NCI-H446 treated with DMSO at 0.1 percent for 48 hours (cell line): ENCODE results near the gene DYRK3.
"Not testable (repeated sequence)": the region's sequence is repeated elsewhere in the genome, so short reads cannot be mapped to it uniquely, and the experiment has no call there.

ENCODE experiments used
- DNase-seq: peaks from one replicate; lab custom pipeline; 2025; lab: John Stamatoyannopoulos, UW

Gene DYRK3

GRCh38 chr1:206631085-206631509 is 4.2 kb upstream of the DYRK3 start:
- peak; percentile 92 for DNase-seq

DNA sequence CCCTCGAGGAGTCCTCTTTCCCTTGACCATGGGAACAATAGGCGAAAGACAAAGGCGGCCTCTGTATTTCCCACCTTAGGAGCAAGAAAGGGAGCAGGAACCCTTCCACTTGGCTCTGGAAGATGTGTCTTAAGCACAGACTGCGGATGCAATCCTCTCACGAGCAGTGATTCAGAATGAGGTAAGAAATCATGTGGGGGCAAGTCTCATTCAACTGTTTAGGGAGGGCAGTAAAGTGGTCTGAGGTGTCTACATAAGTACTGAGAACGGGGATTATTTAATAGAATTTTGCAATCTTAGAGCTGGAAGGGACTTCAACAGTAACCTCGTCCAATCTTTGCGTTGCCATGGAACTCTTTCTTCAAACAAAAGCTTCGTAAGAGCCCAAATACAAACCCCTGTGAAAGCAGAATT is 1.6 kb upstream of the DYRK3 start:
- no peak for DNase-seq

GRCh38 chr1:206634365-206635079 is 814 bp upstream of the DYRK3 start:
- peak; percentile 75 for DNase-seq

GRCh38 chr1:206635978-206636345 is 626 bp downstream of the DYRK3 start:
- DNase-seq, result no peak

DNA sequence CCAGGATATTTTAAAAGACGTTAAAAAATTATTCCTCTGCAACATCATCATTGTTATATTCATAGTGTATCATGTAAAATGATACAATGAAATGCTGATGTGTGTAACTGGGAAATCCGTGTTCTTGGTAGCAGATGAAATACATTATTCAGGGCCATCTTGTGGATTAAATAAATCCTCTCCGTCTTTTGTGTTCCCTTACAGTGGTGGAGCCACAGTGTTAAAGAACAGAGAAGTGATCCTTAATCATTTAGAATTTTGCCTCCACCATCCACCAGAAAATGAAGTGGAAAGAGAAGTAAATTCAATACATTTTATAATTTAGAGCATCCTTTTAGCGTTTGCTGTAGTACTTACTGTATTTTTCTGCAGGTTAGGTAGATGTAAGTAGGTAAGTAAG is 1.3 kb downstream of the DYRK3 start:
- no peak for DNase-seq

- DNase-seq, result no peak
Measured at GRCh38 chr1:206637605-206638004, 2.3 kb downstream of the DYRK3 start.

GRCh38 chr1:206642074-206642473 is 6.7 kb downstream of the DYRK3 start:
- not testable (repeated sequence) for DNase-seq

DNA sequence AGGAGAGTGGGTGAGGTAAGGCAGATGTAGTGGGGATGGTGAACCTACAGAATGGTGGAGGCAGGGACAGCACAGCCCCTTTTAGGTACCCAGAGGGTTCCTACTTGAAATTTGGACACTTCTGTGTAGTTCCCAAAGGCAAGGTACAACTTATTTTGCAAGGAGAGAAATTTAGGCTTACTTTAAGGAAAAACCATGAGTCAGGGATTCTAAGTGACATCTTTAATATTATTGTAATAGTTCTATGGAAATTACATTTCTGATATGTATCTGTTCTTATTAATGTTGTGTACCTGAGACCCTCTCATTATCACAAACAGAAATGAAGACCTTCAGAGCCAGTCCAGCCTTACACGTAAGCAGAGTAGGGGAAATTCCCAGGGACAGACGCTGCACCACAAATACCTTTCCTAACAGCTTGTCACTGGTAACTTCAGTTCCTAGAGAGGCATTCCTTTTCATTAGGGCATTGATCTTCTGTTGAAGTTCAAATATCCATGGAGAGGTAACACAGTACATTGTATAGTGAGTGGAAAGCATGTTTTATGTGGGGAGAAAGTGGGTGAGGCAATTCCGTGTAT is 7.9 kb downstream of the DYRK3 start:
- DNase-seq, result no peak

- DNase-seq, result no peak
Measured at GRCh38 chr1:206646504-206646903, 11.2 kb downstream of the DYRK3 start.

- DNase-seq, result no peak
Measured at GRCh38 chr1:206647224-206647623, 11.9 kb downstream of the DYRK3 start.

- no peak for DNase-seq
Measured at GRCh38 chr1:206649261-206649921, 14.1 kb downstream of the DYRK3 start.

DNA sequence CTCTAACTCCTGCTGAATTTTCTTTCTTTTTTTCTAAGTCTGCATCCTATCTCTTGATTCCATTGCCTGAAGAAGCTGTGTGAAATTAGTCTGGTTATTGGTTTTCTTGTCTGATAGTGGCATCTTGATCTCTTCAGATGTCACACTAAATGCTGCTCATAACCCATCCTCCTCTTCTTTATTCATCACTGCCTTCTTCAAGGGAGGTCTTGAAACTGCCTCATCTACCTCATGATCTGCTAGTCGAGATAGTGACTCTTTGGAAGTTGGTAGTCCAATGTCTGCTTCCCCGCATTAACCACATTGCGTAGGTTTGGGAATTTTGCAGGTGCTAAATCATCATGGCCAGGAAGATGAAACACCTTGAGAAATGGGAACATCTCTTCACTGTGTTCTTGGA is 15.7 kb downstream of the DYRK3 start:
- DNase-seq, result no peak

- no peak for DNase-seq
Measured at GRCh38 chr1:206651958-206652890, 16.9 kb downstream of the DYRK3 start.

GRCh38 chr1:206653715-206654459 is 18.6 kb downstream of the DYRK3 start:
- DNase-seq, result no peak

- DNase-seq, result no peak
Measured at GRCh38 chr1:206654828-206655227, 19.5 kb downstream of the DYRK3 start.

- no peak for DNase-seq
Measured at GRCh38 chr1:206655471-206655882, 20.1 kb downstream of the DYRK3 start.

DNA sequence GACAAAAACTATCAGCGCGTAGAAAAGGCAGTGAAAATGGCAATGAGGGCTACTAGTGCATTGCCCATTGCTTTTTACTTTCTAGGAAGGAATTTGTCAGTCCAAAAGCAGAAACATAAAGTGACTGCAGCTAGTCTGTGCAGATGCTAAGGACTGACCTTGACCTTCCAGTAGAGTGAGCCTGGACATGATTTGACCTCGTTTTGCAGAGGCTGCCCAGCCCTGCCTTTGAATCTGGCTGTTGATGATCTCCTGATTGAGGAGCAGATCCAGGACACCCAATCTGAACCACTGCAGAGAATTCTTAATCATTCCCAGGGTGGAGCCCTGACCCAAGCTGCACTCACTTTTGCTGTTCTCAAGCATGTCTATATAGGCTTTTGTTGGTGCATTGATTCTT is 21.6 kb downstream of the DYRK3 start:
- DNase-seq, result no peak

DNA sequence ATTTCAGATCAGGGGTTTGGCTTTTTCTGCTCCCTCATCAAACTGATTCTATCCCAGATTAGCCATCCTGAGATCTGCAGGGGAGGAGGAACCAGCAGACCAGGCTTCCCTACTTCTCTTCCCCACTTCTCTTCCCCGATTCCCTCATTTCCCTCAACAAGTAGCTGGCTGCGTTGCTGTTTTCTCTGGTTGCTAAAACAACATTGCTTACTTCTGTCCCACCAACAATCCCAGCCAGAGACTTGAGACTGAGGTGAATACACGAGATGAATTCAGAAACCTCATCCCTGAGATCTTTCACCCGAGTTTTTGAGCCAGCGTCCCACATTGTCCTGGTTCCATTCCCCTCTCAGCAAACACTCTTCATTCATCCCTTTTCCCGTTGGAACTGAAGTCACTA is 22.4 kb downstream of the DYRK3 start:
- DNase-seq, result no peak

- DNase-seq, result no peak
Measured at GRCh38 chr1:206658264-206658980, 23.1 kb downstream of the DYRK3 start.

GRCh38 chr1:206658981-206659273 is 23.6 kb downstream of the DYRK3 start:
- DNase-seq, result no peak

- DNase-seq, result no peak
Measured at GRCh38 chr1:206660136-206660535, 24.8 kb downstream of the DYRK3 start.
